Vagina (tissue), 2 donors: Measurements from ENCODE around the gene BPIFB1. TPM values are rescaled to one million over a fixed set of nuclear protein-coding genes. Genes with fewer than 3 reads are reported as not detected.

Experiments used
- DNase-seq, 2 donors: peaks; one replicate each; pipeline ENCODE4 v3.0.0-alpha.2; 2017; ENCODE audit errors: extremely low spot score in 2 of 2
- H3K27ac ChIP-seq: fragments of 200-600 bp; sonication (generic); one replicate; pipeline ENCODE4 v1.5.1; 2019
- H3K27me3 ChIP-seq: fragments of 200-600 bp; sonication (generic); one replicate; pipeline ENCODE4 v1.5.1; 2019
- H3K36me3 ChIP-seq, 2 donors: fragments of 200-600 bp; sonication (generic); one replicate each; pipeline ENCODE4 v1.5.1; 2017 to 2019
- H3K4me1 ChIP-seq: fragments of 200-600 bp; sonication (generic); one replicate; pipeline ENCODE4 v1.5.1; 2019
- H3K4me3 ChIP-seq, 2 donors: fragments of 200-600 bp; sonication (generic); 1 replicate in 1 of 2; 2 replicates in 1 of 2; pipeline ENCODE4 v1.5.1; 2016 to 2019
- H3K9me3 ChIP-seq: fragments of 200-600 bp; sonication (generic); one replicate; pipeline ENCODE4 v1.5.1; 2019
- POLR2A ChIP-seq, 2 donors: fragments of 450-650 bp; IDR thresholded peaks; one replicate each; pipeline ENCODE4 v1.6.1; 2017; ENCODE audit warnings: antibody characterized with exemption in 2 of 2, mild to moderate bottlenecking in 2 of 2, moderate library complexity in 2 of 2
- POLR2AphosphoS5 ChIP-seq, 2 donors: sonication (generic); formaldehyde crosslinking; IDR thresholded peaks; one replicate each; pipeline ENCODE4 v1.9.0; 2017; ENCODE audit warnings: antibody characterized with exemption in 2 of 2, mild to moderate bottlenecking in 2 of 2, low read depth in 1 of 2; ENCODE audit not compliant: insufficient read depth in 1 of 2
- intact Hi-C: fragments of 100-400 bp; cut with DNase I; formaldehyde crosslinking; loops from one replicate; pipeline ENCODE4 v1.15.1; 2023
- total RNA-seq: library from RNA; depleted of rRNA; stranded (reverse); fragments of >200 nt; gene quantifications from one replicate; pipeline ENCODE4 v1.2.3, GENCODE V29; 2016
- TF ChIP-seq, protein P1 (sequence below), 3 experiments: fragments of 450-650 bp in 2 of 3; fragments of 200-600 bp in 1 of 3; sonication (generic) in 1 of 3; IDR thresholded peaks; one replicate each; pipeline ENCODE4 v1.5.1; 2017 to 2019; ENCODE audit warnings: antibody characterized with exemption in 3 of 3, mild to moderate bottlenecking in 2 of 3, moderate library complexity in 2 of 3

BPIFB1 gene
- total RNA-seq, 1 donor from 2014 or later: not detected

DNA sequence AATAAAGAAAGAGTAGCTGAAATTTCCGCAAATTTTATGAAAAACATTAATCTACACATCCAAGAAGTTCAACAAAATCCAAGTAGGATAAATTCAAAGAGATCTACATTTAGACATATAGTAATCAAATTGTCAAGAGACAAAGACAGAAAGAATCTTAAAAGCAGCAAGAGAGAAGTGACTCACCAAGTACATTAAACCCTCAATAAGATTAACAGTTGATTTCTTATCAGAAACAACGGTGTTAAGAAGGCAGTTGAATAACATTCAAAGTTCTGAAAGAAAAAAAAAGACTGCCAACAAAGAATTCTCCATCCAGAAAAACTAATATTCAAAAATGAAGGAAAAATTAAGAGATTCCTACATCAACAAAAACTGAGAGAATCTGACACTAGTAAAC lies 28.0 kb upstream of the BPIFB1 start:
- Histone ChIP-seq H3K4me3 (no peak overlapping the region), H3K27ac (no peak overlapping the region), H3K4me1 (no peaks in the 10 kb centered on the region), H3K36me3 (no peaks in the 10 kb centered on the region), H3K27me3 (no peaks in the 10 kb centered on the region), H3K9me3 (no peaks in the 10 kb centered on the region)
- no peak for DNase-seq
- no peak for TF ChIP-seq POLR2AphosphoS5 (IDR thresholded peaks at IDR 0.05; ENCODE audit: insufficient read depth in 1 of 2, low read depth in 1 of 2)
- TF ChIP-seq, protein P1, sequence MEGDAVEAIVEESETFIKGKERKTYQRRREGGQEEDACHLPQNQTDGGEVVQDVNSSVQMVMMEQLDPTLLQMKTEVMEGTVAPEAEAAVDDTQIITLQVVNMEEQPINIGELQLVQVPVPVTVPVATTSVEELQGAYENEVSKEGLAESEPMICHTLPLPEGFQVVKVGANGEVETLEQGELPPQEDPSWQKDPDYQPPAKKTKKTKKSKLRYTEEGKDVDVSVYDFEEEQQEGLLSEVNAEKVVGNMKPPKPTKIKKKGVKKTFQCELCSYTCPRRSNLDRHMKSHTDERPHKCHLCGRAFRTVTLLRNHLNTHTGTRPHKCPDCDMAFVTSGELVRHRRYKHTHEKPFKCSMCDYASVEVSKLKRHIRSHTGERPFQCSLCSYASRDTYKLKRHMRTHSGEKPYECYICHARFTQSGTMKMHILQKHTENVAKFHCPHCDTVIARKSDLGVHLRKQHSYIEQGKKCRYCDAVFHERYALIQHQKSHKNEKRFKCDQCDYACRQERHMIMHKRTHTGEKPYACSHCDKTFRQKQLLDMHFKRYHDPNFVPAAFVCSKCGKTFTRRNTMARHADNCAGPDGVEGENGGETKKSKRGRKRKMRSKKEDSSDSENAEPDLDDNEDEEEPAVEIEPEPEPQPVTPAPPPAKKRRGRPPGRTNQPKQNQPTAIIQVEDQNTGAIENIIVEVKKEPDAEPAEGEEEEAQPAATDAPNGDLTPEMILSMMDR (IDR thresholded peaks at IDR 0.05): no peak
- TF ChIP-seq POLR2A (IDR thresholded peaks at IDR 0.05): no peak
- intact Hi-C loops: no loop called here

DNA sequence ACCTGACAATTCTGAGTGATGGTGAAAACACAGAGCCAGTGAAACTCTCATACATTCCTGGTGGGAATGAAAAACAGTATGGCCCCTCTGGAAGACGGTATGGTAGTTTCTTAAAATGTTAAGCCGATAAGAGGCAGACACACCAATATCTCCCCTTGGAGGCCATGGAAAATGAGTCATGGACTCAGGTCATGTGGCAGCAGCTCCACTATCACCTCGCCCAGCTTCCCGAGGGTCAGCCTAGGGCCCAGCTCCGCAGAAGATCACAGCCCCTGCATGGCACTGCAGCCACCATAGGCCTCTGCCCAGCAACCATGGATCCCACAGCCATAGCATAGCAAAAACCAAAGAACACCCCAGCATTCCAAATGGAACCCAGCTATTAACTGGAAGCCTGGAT lies 25.8 kb upstream of the BPIFB1 start:
- Histone ChIP-seq H3K36me3 (no peaks in the 10 kb centered on the region), H3K4me3 (no peak overlapping the region), H3K9me3 (no peaks in the 10 kb centered on the region), H3K4me1 (no peaks in the 10 kb centered on the region), H3K27me3 (no peaks in the 10 kb centered on the region), H3K27ac (no peak overlapping the region)
- intact Hi-C loops: no loop called here
- DNase-seq: no peak
- TF ChIP-seq POLR2A (IDR thresholded peaks at IDR 0.05) (no peak), POLR2AphosphoS5 (IDR thresholded peaks at IDR 0.05; ENCODE audit: insufficient read depth in 1 of 2, low read depth in 1 of 2) (no peak)
- TF ChIP-seq, protein P1 (IDR thresholded peaks at IDR 0.05): no peak

DNA sequence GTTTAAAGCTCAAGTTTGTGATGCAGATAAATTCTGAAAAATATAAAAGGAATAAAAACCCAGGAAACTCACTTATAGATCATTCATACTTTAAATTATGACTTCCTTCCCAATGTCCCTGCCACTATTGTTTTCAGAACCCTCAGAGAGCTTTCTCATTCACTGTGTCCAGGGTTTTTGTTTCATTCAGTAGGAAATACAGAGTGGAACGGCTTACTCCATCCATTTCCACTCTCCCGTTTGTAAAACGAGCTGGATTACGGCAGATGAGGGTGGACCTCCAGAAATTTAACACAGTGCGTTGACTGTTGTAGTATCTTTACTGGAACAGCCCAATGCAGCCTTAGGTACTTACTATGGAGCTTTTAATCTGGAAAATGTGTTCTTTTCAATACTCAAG lies 23.6 kb upstream of the BPIFB1 start:
- no peaks in the 10 kb centered on the region for H3K9me3 ChIP-seq
- no peak for DNase-seq
- H3K27ac ChIP-seq: no peak overlapping the region
- no peak for TF ChIP-seq POLR2A (IDR thresholded peaks at IDR 0.05)
- no peak for TF ChIP-seq POLR2AphosphoS5 (IDR thresholded peaks at IDR 0.05; ENCODE audit: insufficient read depth in 1 of 2, low read depth in 1 of 2)
- TF ChIP-seq, protein P1 (IDR thresholded peaks at IDR 0.05): no peak
- H3K36me3 ChIP-seq: no peaks in the 10 kb centered on the region
- no peaks in the 10 kb centered on the region for H3K4me1 ChIP-seq
- H3K4me3 ChIP-seq: no peak overlapping the region
- no peaks in the 10 kb centered on the region for H3K27me3 ChIP-seq
- intact Hi-C loops: no loop called here

DNA sequence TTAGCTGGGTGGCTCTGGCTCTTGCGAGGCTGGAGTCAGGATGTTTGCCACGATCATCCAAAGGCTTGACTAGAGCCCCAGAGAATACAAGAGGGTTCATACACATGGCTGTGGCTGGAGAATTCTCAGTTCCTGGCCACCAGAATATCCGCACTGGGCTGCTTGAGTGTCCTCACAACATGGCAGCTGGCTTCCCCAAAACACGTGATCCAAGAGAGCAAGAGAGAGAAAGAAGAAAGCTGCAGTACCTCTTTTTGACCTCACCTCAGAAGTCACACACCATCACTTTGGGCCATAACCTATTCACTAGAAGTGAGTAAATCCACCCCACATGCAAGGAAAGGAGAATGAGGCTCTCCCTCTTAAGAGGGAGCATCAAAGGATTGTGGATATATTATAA lies 21.5 kb upstream of the BPIFB1 start:
- no peaks in the 10 kb centered on the region for H3K27me3 ChIP-seq
- TF ChIP-seq POLR2AphosphoS5 (IDR thresholded peaks at IDR 0.05; ENCODE audit: insufficient read depth in 1 of 2, low read depth in 1 of 2) (no peak), POLR2A (IDR thresholded peaks at IDR 0.05) (no peak)
- TF ChIP-seq, protein P1 (IDR thresholded peaks at IDR 0.05): no peak
- no peak overlapping the region for H3K4me3 ChIP-seq
- no peaks in the 10 kb centered on the region for H3K9me3 ChIP-seq
- no peak overlapping the region for H3K27ac ChIP-seq
- no peaks in the 10 kb centered on the region for H3K4me1 ChIP-seq
- intact Hi-C loops: no loop called here
- H3K36me3 ChIP-seq: no peaks in the 10 kb centered on the region
- DNase-seq: no peak

DNA sequence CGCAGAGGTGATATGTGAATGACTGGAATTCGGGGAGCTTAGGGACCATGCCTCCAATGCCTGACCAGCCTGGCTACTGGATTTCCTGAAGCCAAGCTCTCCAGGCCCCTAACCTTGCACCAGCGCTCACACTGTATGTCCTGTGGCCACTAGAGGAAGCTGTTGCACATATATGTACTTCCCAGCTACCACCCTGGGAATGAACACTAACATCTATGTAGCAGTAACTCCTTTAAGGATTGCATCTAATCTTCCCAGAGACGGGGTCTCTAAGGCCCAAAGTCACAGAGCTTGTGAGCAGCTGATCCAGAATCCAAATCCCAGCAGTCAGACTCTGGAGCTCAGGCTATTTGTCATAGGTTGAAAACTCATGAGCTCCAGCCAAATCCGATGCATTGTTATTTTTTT lies 20.4 kb upstream of the BPIFB1 start:
- no peak for TF ChIP-seq POLR2A (IDR thresholded peaks at IDR 0.05)
- TF ChIP-seq, protein P1 (IDR thresholded peaks at IDR 0.05): no peak
- no peak for TF ChIP-seq POLR2AphosphoS5 (IDR thresholded peaks at IDR 0.05; ENCODE audit: insufficient read depth in 1 of 2, low read depth in 1 of 2)
- Histone ChIP-seq H3K9me3 (no peaks in the 10 kb centered on the region), H3K4me3 (no peak overlapping the region), H3K36me3 (no peaks in the 10 kb centered on the region), H3K27ac (no peak overlapping the region), H3K4me1 (no peaks in the 10 kb centered on the region), H3K27me3 (no peaks in the 10 kb centered on the region)
- intact Hi-C loops: no loop called here
- no peak for DNase-seq
